DMS 273 treated with DMSO at 0.1 percent for 48 hours (cell line): Measurements from ENCODE around the gene IFNG-AS1.

Experiments used
- DNase-seq: peaks from one replicate; lab custom pipeline; 2025; lab: John Stamatoyannopoulos, UW

IFNG-AS1 gene

GRCh38 chr12:67989184-67989920 lies at the start of gene IFNG-AS1:
TSS of gene IFNG-AS1 (plus strand) at chr12:67989447.
- DNase-seq: no peak

GRCh38 chr12:67939611-67940010 lies 49.6 kb upstream of the IFNG-AS1 start:
- no peak for DNase-seq

GRCh38 chr12:67940780-67941243 lies 48.4 kb upstream of the IFNG-AS1 start:
- DNase-seq: no peak

GRCh38 chr12:67942724-67943123 lies 46.5 kb upstream of the IFNG-AS1 start:
- DNase-seq: no peak

- peak; percentile 42 for DNase-seq
These were observed 45.9 kb upstream of the IFNG-AS1 start for GRCh38 chr12:67943141-67943892.

- no peak for DNase-seq
These were observed 45.2 kb upstream of the IFNG-AS1 start for GRCh38 chr12:67944093-67944492.

GRCh38 chr12:67952787-67953186 lies 36.5 kb upstream of the IFNG-AS1 start:
- no peak for DNase-seq

- no peak for DNase-seq
These were observed 31.9 kb upstream of the IFNG-AS1 start for GRCh38 chr12:67957383-67957782.

- no peak for DNase-seq
These were observed 31.1 kb upstream of the IFNG-AS1 start for GRCh38 chr12:67958187-67958586.

- DNase-seq: no peak
These were observed 24.8 kb upstream of the IFNG-AS1 start for GRCh38 chr12:67964456-67964855.

- no peak for DNase-seq
These were observed 22.7 kb upstream of the IFNG-AS1 start for GRCh38 chr12:67966560-67966959.

- no peak for DNase-seq
These were observed 20.9 kb upstream of the IFNG-AS1 start for GRCh38 chr12:67968321-67968720.

GRCh38 chr12:67968725-67969124 lies 20.5 kb upstream of the IFNG-AS1 start:
- no peak for DNase-seq

- no peak for DNase-seq
These were observed 20.0 kb upstream of the IFNG-AS1 start for GRCh38 chr12:67969134-67969802.

- no peak for DNase-seq
These were observed 11.6 kb upstream of the IFNG-AS1 start for GRCh38 chr12:67977668-67978067.

- no peak for DNase-seq
These were observed 8.9 kb upstream of the IFNG-AS1 start for GRCh38 chr12:67980391-67980790.

- DNase-seq: no peak
These were observed 7.7 kb upstream of the IFNG-AS1 start for GRCh38 chr12:67981287-67982162.

- no peak for DNase-seq
These were observed 7.1 kb upstream of the IFNG-AS1 start for GRCh38 chr12:67982164-67982563.

GRCh38 chr12:67986632-67987031 lies 2.6 kb upstream of the IFNG-AS1 start:
- DNase-seq: no peak

GRCh38 chr12:67988601-67989021 lies 636 bp upstream of the IFNG-AS1 start:
- no peak for DNase-seq

GRCh38 chr12:67991158-67991557 lies 1.9 kb downstream of the IFNG-AS1 start:
- DNase-seq: no peak

- no peak for DNase-seq
These were observed 3.9 kb downstream of the IFNG-AS1 start for GRCh38 chr12:67993143-67993542.
